ENCODE results near the gene SPEF1. TPM values are rescaled to one million over a fixed set of nuclear protein-coding genes. Genes with fewer than 3 reads are reported as not detected.

Gene SPEF1
- total and polyA plus RNA-seq, 2 of the 13 experiments (the other 11 are each of a cell fraction or from before 2014, with no cell fraction given): 0.11 to 0.27 TPM

DNA sequence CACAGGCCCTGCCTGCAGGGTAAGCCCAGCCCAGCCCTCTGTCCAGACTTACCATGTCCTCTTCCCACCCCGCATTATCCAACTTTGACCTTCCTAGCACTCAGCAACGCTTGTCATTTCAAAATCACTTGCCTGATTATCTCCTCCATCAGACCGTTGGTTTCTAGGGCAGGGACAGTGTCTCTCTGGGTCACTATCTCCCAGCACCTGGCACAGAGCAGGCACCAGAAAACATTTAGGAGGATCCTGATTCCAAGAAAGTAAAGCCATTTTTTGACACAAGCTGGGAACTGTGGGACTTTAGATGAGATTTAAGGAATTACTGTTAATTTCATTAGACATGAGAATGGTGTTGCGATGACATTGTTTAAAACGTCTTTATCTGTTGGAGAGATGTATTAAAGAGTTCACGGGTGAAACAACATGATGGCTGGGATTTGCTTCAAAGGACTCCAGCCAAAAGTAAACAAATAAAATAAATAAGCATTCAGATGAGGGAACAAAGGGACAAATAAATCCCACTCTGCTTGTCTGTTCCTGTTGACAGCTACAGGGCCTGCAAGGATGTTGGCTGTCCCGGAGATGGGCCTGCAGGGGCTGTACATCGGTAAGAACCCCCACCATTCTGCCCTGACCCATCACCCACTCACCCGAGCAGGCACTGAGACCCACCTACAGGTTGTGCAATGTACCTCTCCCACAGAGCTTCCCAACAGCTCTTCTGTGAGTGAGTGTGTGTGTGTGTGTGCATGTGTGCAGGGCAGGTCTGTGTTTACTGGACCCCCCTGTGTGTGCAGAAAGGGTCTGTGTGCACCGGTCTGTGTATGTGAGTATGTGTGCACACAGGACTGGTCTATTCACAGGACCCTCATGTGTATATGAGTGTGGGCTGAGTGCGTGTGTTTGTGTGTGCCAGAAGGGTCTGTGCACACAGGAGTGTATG, 42.9 kb downstream of the SPEF1 start (continued):
- TF ChIP-seq, protein P1, sequence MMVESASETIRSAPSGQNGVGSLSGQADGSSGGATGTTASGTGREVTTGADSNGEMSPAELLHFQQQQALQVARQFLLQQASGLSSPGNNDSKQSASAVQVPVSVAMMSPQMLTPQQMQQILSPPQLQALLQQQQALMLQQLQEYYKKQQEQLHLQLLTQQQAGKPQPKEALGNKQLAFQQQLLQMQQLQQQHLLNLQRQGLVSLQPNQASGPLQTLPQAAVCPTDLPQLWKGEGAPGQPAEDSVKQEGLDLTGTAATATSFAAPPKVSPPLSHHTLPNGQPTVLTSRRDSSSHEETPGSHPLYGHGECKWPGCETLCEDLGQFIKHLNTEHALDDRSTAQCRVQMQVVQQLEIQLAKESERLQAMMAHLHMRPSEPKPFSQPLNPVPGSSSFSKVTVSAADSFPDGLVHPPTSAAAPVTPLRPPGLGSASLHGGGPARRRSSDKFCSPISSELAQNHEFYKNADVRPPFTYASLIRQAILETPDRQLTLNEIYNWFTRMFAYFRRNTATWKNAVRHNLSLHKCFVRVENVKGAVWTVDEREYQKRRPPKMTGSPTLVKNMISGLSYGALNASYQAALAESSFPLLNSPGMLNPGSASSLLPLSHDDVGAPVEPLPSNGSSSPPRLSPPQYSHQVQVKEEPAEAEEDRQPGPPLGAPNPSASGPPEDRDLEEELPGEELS (CRISPR knock-in tag; IDR thresholded peaks at IDR 0.05): peak; percentile 47; the same call in 1 of the 2 replicates
- TF ChIP-seq ZNF350 (CRISPR knock-in tag; IDR thresholded peaks at IDR 0.05; ENCODE audit: borderline replicate concordance, low read depth): 0 out of 2 replicates have a peak, but pooled peaks have one; percentile 23
- TF ChIP-seq IKZF1 (IDR thresholded peaks at IDR 0.05): no peak
- TF ChIP-seq ASH2L (IDR thresholded peaks at IDR 0.05; ENCODE audit: insufficient read length, low read depth, low read length): peak; percentile 31
- no peak for TF ChIP-seq ZNF263 (CRISPR knock-in tag; IDR thresholded peaks at IDR 0.05)
- TF ChIP-seq, protein P2, sequence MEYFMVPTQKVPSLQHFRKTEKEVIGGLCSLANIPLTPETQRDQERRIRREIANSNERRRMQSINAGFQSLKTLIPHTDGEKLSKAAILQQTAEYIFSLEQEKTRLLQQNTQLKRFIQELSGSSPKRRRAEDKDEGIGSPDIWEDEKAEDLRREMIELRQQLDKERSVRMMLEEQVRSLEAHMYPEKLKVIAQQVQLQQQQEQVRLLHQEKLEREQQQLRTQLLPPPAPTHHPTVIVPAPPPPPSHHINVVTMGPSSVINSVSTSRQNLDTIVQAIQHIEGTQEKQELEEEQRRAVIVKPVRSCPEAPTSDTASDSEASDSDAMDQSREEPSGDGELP (IDR thresholded peaks at IDR 0.05; ENCODE audit: borderline replicate concordance, low read depth): 0 out of 2 replicates have a peak, but pooled peaks have one; percentile 17
- no peak for TF ChIP-seq ZNF740 (CRISPR knock-in tag; IDR thresholded peaks at IDR 0.05)
- TF ChIP-seq ARNT (IDR thresholded peaks at IDR 0.05): no peak
- TF ChIP-seq ATRX (CRISPR knock-in tag; IDR thresholded peaks at IDR 0.05; ENCODE audit: borderline replicate concordance): no peak
- no peak for TF ChIP-seq MIXL1 (CRISPR knock-in tag; IDR thresholded peaks at IDR 0.05)
- TF ChIP-seq, protein P3, sequence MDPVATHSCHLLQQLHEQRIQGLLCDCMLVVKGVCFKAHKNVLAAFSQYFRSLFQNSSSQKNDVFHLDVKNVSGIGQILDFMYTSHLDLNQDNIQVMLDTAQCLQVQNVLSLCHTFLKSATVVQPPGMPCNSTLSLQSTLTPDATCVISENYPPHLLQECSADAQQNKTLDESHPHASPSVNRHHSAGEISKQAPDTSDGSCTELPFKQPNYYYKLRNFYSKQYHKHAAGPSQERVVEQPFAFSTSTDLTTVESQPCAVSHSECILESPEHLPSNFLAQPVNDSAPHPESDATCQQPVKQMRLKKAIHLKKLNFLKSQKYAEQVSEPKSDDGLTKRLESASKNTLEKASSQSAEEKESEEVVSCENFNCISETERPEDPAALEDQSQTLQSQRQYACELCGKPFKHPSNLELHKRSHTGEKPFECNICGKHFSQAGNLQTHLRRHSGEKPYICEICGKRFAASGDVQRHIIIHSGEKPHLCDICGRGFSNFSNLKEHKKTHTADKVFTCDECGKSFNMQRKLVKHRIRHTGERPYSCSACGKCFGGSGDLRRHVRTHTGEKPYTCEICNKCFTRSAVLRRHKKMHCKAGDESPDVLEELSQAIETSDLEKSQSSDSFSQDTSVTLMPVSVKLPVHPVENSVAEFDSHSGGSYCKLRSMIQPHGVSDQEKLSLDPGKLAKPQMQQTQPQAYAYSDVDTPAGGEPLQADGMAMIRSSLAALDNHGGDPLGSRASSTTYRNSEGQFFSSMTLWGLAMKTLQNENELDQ (CRISPR knock-in tag; IDR thresholded peaks at IDR 0.05; ENCODE audit: borderline replicate concordance): no peak
- TF ChIP-seq ZNF264 (CRISPR knock-in tag; IDR thresholded peaks at IDR 0.05): no peak
- peak; percentile 32; the same call in 1 of the 2 replicates for TF ChIP-seq HDAC2 (CRISPR knock-in tag; IDR thresholded peaks at IDR 0.05)
- TF ChIP-seq PHF21A (CRISPR knock-in tag; IDR thresholded peaks at IDR 0.05): peak; percentile 6; the same call in 1 of the 2 replicates
- TF ChIP-seq RFX1 (IDR thresholded peaks at IDR 0.05): no peak
- TF ChIP-seq THAP11 (CRISPR knock-in tag; IDR thresholded peaks at IDR 0.05): peak; percentile 11; the same call in 1 of the 2 replicates
- TF ChIP-seq, protein P4, sequence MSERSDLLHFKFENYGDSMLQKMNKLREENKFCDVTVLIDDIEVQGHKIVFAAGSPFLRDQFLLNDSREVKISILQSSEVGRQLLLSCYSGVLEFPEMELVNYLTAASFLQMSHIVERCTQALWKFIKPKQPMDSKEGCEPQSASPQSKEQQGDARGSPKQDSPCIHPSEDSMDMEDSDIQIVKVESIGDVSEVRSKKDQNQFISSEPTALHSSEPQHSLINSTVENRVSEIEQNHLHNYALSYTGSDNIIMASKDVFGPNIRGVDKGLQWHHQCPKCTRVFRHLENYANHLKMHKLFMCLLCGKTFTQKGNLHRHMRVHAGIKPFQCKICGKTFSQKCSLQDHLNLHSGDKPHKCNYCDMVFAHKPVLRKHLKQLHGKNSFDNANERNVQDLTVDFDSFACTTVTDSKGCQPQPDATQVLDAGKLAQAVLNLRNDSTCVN (CRISPR knock-in tag; IDR thresholded peaks at IDR 0.05; ENCODE audit: borderline replicate concordance): no peak
